Stimulated activated CD8-positive, alpha-beta memory T cell treated with anti-CD3 and anti-CD28 coated beads, Interleukin-4, amount 100 ng/mL, for 1 hour (primary cell): ENCODE results near the gene LCT.
A peak's percentile ranks its signal among the peaks of the same experiment; 100 is the strongest.
"Not testable (repeated sequence)": the region's sequence is repeated elsewhere in the genome, so short reads cannot be mapped to it uniquely, and the experiment has no call there.

ENCODE experiments used
- DNase-seq, 2 donors: peaks; one replicate each; pipeline ENCODE4 v3.0.0-alpha.2; 2020; ENCODE audit warnings: low read depth in 2 of 2, low spot score in 1 of 2

Gene LCT

DNA sequence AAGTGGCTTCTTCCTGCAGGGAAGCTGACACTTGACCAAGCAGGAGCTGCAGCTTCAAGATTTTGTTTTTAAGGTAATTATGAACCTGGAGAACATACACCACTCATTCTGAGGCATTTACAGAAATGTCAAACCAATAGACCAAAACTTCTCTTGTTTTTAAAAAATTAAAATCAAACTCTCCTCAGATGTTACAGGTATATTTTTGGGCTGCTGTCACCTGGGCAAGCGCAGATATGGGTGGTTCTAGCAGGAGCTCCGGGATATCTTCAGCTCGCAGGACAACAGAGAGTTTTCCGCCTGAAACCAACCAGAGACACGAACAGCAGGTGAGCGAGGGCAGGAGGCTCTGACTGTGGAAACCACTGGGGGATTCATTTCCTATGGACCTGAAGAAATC, 4.1 kb downstream of the LCT start:
- DNase-seq: no peak

GRCh38 chr2:135831180-135831812, 5.7 kb downstream of the LCT start:
- DNase-seq: no peak

- no peak for DNase-seq
These were observed 7.4 kb downstream of the LCT start for GRCh38 chr2:135829378-135830135.

GRCh38 chr2:135826544-135826943, 10.4 kb downstream of the LCT start:
- DNase-seq: no peak

GRCh38 chr2:135825550-135826176, 11.3 kb downstream of the LCT start:
- no peak for DNase-seq

DNA sequence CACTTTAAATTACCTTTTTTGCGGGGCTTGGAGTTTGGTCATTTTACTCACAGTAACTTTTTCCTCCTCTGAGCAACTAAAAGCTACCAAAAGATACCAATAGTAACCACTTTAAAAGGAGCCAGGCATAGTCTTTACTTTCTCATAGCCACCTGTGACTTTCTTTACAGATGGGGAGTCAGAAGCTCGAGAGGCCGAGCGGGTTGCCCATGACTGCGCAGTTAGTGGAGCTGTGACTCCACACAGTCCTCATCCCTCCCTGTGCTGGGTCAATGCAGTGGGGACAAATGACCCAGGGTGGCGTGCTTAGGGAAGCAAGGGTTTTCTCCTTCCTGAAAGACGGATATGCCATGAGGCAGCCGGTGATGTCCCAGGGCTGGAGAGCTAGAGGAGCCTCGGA, 11.9 kb downstream of the LCT start:
- DNase-seq: no peak

GRCh38 chr2:135822855-135823254, 14.1 kb downstream of the LCT start:
- no peak for DNase-seq

- no peak for DNase-seq
These were observed 15.8 kb downstream of the LCT start for GRCh38 chr2:135821190-135821589.

DNA sequence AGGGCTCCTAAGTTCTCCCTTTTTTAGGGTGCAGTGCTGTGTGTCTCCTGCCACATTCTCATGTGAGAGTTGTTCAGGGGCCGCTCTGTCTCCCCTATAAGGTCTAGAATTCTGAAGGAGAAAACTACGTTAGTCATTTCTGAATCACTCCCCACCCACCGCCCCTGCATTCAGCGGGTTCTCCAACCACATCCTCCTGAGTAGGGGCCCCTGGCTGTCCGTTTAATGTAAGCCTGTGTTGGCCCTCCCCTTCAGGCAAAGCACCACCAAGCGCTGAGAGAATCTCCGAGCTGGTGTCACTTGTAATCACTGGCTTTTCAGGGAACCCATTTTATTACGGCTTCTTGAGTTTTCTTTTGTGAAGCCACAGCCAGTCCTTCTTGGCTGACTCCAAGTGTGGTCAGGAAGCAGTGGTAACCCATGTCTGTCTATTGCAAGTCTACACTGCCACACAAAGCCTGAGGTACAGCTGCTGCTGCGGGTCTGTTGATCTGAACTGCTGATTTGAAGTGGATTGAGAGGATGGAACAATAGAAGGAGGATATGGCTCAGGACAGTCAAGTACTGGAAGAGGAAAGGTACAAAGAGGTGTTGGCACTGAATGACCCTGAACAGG, 16.9 kb downstream of the LCT start:
- DNase-seq: peak; percentile 28 to 47

DNA sequence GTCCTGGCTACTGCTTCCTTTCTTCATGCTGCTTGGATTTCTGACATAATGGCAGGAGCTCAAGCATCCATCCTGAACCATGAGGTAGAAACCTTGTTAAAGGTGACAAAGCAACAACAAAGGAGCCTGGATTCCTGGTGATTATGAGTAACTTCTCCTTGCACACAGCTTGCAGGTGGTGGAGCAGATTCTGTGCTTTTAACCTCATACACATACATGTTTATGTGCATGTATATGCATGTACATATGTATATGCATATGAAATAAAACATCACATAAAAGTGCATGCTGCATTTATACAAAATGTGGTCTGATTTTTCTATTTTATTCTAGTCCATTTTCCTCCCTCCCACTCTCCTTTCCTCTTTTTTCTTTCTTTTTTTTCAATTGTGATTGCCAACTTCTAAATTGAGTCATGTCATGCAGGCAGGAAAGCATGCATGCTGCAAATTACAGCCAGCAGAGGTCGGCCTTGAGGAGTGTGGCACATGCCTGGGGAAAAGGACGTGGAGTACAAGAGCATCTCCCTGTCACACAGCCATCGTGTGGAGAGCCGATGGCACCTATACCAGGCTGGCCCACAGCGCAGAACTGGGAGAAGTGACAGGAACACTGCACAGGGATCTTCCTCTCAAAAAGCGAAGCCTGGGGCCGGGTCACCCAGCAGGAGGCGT, 17.9 kb downstream of the LCT start:
- DNase-seq: no peak

- no peak for DNase-seq
These were observed 19.0 kb downstream of the LCT start for GRCh38 chr2:135817951-135818350.

DNA sequence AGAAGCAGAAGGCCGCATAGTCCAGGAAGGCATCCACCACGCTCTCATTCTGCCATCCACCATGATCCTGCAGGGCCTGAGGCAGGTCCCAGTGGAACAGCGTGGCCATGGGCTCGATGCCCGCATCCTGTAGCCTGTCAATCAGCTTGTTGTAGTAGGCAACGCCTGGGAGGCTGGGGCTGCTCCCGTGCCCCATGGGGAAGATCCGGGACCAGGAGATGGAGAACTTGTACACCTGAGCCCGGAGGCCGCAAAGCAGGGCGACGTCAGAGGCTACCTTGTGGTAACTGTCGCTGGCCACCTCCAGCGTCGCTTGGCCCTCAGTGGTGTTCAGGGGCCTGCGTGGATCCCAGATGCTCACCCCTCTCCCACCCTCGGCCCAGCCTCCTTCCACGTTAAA, 19.5 kb downstream of the LCT start:
- no peak for DNase-seq

- no peak for DNase-seq
These were observed 21.7 kb downstream of the LCT start for GRCh38 chr2:135815269-135815668.

DNA sequence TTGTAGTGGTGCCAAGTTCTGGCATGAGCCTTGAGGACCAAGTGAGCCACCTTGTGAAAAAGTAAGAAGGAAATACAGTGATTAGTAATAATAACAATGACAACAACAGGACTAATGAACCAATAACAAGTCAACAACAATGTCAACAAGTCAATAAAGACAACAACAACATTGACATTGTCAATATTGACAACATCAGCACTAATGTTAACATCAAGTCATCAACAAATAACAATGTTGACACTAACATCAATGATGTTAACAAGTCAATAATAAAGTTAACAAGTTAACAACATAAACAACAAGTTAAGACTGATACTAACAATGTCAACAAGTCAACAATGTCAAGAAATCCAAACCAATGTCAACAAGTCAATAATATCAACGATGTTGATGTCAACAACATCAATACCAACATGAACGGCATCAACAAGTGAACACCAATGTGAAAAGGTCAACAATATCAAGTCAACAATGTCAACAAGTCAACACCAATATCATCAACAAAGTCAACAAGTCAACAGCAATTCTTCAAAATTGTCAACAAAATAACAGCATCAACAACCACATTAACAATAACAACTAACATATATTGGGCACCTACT, 24.0 kb downstream of the LCT start:
- no peak for DNase-seq

DNA sequence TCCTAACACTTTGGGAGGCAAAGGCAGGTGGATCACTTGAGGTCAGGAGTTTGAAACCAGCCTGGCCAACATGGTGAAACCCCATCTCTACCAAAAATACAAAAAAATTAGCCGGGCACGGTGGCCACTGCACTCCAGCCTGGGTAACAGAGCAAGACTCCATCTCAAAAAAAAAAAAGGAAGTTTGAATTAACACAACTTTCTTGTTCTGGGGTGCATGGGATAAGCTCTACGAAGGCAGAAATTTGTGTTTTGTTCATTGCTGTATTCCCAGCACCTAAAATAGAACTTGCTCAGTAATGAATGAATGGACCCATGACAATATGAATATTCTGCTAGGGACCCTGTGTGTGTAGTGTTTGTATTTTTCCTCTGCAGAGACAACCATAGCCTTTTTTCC, 29.1 kb downstream of the LCT start:
- DNase-seq: not testable (repeated sequence)

DNA sequence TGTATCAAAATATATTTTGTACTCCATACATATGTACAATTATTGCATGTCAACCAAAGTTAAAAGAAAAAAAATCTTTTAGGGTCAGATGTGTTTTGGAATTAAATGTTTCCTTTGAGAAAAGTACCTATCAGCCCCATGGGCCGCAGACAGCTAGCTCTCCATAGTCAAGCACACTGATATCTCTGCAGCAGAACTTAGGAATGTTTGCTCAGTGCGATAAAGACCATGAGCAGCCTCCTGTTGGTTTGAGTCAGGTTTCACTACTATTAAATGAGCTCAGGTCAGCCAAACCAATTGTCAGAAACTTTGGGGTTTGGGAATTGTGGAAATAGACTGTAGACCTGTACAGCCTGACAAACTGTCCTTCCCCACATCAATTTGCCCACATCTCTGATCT, 33.7 kb downstream of the LCT start:
- no peak for DNase-seq

DNA sequence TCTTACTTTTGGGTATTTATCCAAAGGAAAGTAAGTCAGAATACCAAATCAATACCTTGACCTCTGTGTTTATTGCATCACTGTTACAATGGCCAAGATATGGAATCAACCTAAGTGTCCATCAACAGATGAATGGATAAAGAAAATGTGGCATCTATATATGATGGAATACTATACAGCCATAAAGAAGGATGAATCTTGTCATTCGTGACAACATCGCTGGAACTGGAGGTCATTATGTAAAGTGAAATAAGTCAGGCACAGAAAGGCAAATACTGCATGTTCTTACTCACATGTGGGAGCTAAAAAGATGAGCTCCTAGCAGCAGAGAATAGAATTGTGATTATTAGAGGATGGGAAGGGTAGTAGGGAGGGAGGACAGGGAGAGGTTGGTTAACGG, 34.6 kb downstream of the LCT start:
- DNase-seq: no peak

- DNase-seq: no peak
These were observed 36.2 kb downstream of the LCT start for GRCh38 chr2:135800513-135801460.

DNA sequence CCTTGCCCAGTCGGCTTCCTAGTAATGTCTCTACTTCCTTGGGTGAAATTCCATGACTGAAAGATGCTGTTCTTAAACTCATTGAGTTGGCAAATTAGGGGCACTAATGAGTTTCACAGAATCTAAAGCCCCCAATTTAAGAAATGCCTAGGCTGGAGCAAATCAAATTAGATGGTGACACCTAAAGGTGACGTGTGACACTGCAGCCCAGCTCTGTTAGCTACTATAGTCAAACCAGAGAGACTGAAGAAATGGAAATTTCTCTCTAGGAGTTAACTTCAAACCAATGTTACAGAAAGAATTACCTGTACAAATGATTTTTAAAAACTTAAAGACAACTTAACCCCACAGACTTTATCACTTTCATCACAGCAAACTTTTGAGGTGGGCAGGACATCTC, 37.2 kb downstream of the LCT start:
- DNase-seq: no peak

- DNase-seq: no peak
These were observed 38.2 kb downstream of the LCT start for GRCh38 chr2:135798762-135799161.
